HG03097 (cell line): ENCODE results near the gene IMP4.

ENCODE experiments used
- ATAC-seq: cut with Tn5 transposase; IDR thresholded peaks from one replicate; pipeline ENCODE4 v1.9.1; 2021; ENCODE audit not compliant: unreplicated experiment, low FRiP score

Gene IMP4

DNA sequence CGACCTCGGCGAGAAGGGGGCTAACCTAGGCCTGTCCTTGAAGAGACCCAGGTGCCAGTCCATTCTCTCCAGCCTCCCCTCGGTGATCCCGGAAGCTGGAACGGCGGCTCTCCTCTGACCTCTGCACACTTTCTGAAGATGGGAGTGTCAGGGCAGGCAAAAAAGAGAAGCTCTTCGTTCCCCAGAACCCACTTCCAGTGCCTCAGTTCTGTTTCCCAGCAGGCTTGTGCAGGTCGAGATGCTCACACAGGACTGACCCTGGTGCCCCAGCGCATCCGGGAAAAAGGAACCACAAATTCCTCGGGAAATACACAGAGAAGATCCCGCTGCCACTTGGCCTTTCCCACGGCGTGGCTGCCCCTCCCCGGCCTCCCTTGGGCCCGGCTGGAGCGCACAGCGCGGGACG is 12.5 kb downstream of the IMP4 start:
- ATAC-seq = no peak

DNA sequence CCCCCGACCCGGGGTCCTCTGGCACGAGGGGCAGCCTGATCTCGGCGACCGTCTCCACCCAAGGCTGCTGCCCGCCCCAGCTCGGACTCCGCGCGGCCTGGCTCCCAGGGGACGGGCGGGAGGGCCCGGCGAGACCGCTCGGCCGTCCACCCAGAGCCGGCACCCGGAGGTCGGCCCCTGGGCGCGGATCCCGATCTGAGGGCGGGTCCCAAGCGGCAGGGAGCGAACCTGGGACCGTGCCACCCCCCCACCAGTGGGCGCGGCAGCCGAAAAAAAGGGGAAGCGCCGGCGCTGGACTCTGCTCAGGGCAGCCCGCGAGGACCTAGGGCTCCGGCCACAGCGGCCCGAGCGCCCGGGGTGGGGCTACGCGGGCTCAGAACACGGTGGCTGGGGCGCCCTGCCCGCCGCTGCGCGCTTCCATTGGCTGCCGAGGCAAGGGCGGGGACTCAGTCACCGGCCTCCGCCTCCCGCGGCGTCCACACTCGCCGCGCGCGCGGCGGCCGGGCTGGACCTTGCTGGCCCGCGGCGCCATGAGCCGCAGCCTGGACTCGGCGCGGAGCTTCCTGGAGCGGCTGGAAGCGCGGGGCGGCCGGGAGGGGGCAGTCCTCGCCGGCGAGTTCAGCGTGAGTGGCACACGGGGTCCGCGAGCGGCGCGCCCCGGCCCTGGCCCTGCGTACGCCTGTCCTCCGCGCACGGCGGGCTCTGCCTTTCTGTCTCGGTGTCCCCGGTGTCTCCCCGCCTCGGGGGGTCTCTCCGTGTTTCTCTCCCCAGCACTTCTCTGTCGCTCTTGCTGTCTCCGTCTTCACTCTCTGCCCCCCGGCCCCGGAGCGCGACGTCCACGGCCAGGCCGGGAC is 13.1 kb downstream of the IMP4 start, which contains the start of gene PTPN18:
TSS of gene PTPN18 (plus strand) at position 479 of the 854 bp plus-strand sequence. CDS start at position 531, 52 bp downstream.
- ATAC-seq = peak; percentile 76

DNA sequence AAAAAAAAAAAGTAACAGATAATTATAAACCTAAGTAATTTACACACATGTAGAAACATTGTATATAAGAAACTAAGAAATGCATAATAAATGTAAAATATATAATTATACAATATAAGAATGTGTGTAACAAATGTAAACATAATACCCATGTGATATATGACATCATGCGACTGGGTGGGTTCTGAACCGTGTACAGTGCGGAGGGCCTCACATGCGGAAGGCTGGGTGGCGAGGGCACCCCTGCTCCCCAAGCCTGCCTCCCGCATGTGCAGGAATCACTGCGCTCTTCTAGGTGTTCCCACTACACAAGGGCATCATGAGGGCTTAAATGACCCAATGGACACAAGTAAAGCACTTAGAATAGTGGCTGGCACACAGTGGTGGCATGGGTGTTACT is 15.2 kb downstream of the IMP4 start:
- ATAC-seq = no peak

DNA sequence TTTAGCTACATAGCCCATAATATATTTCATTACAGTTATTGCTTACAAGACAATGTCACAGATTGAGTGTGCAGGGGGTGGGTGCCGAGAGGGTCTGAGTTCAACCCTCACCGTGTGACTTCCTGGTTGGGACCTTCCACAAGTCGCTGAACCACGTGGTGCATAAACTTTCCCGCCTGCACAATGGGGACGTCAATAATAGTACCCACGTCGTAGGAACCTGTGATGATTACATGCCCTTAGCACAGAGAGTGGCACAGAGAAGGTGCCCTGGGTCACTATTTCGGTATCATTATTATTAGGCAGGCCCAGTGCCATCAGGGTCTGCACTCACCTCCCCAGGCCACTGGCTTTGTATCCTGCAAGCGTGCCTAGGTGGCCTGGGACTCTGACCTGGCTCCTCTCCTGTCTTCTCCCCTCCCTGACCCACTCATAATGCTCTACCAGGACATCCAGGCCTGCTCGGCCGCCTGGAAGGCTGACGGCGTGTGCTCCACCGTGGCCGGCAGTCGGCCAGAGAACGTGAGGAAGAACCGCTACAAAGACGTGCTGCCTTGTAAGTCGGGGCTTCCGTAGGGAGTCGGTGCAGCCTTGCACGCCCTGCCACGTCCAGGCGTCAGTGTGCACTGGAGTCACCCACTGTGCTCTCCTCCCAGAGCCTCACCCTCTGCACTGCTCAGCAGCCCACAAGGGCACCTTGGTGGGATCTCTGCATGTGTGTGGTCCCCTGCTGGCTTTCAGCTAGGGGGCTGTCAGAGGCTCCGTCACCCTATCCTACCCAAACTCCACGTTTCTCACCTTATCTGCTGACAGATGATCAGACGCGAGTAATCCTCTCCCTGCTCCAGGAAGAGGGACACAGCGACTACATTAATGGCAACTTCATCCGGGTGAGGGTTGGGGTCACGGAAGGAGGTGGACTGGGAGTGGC is 16.0 kb downstream of the IMP4 start:
- ATAC-seq = no peak

DNA sequence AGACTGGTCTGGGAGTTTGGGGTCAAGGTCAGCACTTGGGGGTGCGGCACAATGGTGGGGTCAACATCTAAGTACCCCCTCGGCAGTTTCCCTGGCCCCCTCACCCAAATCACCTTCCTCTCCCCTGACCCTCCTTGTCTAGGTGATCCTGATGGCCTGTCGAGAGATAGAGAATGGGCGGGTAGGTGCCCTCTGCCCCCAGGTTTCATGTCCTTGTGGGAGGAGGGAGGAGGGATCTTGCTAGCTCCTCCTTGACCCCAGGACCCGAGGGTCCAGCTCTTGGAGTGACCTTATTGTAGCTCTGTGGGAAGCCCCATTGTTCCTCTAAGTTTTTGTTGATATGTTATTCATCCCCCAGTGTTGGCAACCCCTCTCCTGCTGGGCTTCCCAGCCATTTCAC is 16.8 kb downstream of the IMP4 start:
- no peak for ATAC-seq

DNA sequence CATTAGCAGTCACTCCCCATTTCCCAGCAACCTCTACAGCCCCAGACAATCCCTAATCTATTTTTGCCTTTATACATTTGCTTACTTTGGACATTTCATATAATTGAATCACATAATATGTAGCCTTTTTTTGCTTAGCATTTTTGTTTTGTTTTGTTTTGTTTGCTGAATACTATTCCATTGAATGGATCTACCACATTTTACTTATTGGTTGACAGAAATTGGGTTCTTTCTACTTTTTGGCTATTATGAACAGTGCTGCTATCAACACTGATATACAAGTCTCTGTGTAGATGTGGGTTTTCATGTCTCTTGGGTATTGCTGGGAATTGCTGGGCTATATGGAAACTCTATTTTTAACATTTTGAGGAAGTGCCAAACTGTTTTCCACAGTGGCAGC is 20.8 kb downstream of the IMP4 start:
- no peak for ATAC-seq

DNA sequence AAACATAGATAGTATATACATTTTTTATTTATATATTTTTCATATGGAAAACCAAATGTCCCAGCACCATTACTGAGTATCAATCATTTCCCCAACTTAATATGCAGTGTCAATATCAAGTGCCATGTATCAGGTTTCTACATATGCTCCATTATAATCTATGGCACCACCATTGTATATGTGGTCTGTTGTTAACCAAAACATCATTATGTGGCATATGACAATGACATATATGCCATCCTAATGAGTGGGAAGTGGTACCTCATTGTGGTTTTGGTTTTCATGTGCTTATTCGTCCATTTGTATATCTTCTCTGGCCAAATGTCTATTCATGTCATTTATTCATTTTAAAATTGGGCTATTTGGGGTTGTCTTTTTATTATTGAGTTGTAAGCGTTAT is 22.4 kb downstream of the IMP4 start:
- no peak for ATAC-seq

DNA sequence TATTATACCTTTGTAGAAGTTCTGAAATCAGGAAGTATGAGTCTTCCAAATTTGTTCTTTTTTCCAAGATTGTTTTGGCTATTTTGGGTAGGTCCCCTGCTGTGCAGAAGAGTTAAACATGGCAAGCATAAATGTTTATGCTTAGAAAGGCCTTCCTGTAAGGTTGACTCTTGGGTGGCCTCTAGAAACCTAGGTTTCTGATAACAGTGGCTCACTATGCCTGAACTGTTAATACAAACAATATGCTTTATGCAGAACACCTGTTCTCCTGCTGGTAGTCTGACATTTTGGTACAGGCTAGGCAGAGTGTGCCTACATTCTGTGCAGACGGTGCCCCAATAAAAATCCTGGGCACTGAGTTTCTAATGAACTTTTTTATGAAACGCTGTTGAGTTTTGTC is 23.3 kb downstream of the IMP4 start:
- no peak for ATAC-seq

DNA sequence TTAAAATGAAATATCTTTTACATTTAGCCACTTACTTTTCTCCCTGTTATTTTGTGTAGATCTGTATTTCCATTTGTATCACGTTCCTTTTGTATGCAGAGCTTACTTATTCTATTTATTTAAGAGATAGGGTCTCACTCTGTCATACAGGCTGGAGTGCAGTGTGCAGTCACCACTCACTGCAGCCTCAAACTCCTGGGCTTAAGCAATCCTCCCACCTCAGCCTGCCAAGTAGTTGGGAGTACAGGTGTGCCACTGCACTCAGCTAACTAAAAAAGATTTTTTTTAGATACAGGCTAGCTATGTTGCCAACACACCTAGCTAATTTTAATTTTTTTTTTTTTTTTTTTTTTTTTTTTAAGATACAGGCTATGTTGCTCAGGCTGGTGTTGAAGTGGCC is 24.0 kb downstream of the IMP4 start:
- ATAC-seq = no peak

DNA sequence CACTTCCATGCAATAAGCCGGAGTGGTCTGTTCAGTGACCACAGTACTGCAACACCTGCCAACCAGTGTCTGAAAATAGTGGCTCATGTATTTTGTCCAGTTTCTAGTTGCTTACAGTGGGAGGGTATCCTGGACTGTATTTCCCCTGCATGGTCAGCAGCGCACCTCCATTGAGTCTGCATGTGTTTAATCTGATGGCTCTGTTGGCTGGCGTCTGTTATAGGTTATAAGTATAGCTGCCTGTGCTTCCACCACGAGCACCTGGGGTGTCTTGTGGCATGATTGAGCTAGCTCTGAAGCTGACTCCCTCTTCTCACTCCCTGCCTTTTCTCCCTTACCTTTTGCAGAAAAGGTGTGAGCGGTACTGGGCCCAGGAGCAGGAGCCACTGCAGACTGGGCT is 26.1 kb downstream of the IMP4 start:
- ATAC-seq = no peak

DNA sequence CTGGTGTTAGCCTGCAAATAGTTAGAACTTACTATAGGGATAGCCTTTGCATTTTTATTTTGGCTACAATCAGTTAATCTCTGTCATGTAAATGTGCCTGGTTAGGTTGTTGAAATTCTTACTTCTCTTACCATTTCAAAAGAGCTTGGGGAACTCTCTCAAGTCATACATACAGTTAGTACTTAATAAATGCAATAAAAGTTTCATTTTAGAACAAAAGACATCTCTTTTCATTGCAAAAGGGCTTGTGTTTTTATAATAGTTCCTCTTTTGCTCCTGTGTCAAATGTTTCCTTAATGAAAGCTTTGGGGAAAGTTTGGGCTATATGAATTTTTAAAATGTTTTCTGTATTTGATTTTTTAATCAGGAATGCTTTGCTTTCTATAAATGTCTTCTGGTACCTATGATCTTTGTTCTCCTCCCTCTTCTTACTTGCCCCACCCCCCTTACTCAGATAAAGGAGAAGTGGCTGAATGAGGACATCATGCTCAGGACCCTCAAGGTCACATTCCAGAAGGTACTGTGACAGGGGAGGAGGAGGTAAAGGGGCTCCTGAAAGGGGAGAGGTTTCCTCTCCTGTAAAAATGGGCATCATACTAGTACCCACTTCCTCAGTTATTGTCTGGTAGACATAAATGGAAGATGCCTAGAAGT is 26.7 kb downstream of the IMP4 start:
- no peak for ATAC-seq

DNA sequence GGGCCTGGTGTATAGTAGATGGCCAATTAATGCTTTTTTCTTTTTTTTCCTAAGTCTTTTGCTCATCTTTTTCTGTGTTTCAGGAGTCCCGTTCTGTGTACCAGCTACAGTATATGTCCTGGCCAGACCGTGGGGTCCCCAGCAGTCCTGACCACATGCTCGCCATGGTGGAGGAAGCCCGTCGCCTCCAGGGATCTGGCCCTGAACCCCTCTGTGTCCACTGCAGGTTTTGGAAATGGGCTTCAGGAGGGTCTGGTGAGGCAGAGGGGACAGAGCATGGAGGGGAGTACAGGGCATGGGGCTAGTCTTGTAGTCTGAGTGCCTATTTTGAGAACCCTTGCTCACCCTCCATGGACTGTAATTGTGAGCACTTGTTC is 27.3 kb downstream of the IMP4 start:
- ATAC-seq = no peak

DNA sequence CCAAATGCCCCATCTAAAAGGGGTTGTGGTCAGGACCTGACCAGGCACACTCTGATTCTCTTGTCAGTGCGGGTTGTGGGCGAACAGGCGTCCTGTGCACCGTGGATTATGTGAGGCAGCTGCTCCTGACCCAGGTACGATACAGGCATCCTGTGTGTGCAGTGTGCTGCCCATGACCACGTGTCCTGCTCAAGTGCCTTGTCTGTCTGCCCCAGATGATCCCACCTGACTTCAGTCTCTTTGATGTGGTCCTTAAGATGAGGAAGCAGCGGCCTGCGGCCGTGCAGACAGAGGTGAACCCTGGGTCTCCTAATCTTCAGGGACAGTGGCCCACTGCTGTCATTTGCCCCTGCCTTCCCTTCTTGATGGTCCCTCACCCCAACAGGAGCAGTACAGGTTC is 27.8 kb downstream of the IMP4 start:
- ATAC-seq = no peak

DNA sequence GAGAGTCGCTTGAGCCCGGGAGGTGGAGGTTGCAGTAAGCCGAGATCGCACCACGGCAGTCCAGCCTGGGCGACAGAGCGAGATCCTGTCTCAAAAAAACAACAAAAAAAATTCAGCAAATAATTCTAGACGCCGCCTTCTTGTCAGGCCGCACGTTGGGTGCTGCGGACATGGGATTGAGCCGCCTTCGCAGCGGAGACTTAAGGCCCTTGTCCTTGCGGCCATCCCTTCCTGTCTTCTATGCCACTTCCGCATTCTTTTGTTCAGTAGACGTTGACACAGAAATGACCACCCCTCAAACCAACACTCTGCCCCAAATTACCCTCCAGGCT is 29.0 kb downstream of the IMP4 start:
- no peak for ATAC-seq

DNA sequence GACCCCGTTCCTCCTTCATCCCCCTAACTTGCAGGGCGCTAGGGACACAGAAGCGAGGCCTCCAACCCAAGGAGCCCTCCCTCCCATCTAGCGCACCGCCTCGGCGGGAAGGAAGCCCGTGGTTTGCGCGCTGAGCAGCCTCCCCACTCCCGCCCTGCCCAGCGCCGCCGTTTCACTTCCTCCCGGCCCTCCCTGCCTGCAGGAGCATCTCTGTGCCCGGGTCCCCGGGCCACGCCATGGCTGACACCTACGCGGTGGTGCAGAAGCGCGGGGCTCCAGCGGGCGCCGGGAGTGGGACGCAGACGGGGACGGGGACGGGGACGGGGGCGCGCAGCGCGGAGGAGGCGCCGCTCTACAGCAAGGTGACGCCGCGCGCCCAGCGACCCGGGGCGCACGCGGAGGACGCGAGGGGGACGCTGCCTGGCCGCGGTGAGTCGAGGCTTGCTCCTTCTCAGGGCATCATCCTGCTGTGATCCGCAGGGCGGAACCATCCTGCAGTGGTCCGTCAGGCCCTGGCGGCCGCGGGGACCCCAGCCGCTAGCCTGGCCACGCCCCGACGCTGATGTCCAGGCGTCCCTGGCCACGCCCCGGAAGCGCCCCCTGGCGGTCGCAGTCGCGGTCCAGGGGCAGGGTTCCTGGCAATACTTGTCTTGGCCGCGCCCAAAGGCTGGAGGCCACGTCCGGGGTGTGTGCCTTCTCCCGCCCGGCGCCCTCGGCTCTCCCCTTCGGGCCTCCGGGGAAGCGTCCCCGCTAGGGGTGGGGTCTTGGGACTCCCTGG is 29.5 kb downstream of the IMP4 start:
- ATAC-seq = peak; percentile 69

DNA sequence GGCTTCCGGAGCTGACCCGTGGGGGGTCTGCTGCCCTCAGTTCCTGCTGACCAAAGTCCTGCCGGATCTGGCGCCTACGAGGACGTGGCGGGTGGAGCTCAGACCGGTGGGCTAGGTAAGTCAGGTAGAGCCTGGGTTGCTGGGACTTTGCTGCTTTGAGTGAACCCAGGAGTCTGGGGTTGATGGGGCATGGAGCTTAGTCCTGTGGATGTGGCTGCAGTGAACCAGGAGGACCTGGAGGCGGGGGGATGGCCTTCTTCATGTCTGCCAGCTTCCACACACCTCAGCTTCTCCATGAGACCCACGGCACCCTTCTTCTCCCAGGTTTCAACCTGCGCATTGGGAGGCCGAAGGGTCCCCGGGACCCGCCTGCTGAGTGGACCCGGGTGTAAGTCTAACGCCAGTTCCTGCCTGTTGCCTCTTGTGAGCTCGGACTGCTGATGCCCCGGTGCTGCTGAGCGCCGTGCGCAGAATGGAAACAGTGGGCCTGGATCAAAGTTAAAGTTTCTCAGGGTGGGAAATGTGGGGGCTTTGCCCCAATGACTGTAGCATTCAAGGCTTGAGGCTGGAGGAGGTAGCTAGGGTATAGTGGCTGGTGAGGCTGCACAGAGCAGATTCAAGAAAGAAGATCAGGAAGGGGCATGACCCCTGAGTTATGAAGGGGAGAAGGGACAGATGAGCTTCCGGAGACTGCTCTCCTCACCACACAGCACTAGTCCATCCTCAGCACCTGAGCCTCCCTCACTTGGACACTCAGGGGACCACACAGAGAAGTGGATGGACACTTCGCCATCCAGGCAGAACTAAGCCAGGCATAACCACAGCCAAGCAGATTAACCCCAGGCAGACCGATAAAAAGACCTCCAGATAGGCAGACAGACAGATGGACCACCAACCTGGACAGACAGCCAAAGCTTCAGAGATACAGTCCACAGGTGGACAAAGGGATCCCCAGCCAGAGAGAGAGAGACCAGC is 30.4 kb downstream of the IMP4 start:
- ATAC-seq = no peak

DNA sequence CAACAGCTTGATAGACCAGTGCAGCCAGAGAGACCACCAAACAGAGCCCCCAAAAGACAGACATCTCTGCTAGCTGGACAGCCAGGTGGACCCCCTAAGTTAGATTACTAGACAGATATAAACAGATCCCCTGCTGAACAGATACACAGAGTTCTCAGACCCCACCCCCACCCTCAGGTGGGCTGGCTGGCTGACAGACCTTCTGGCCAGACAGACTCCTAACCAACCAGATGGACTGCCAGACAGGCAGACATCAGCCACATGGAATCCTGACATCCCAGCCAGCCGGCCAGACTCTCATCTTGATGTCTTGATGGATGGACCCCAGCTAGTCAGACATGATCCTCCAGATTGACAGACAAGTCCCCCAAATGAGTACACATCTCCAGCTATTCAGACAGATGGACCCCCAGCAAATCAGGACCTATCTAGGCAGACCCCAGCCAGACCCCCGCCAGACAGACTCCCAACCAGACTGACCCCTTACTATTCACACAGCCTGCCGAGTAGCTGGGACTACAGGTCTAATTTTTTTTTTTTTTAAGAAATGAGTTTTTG is 31.2 kb downstream of the IMP4 start:
- ATAC-seq = no peak

DNA sequence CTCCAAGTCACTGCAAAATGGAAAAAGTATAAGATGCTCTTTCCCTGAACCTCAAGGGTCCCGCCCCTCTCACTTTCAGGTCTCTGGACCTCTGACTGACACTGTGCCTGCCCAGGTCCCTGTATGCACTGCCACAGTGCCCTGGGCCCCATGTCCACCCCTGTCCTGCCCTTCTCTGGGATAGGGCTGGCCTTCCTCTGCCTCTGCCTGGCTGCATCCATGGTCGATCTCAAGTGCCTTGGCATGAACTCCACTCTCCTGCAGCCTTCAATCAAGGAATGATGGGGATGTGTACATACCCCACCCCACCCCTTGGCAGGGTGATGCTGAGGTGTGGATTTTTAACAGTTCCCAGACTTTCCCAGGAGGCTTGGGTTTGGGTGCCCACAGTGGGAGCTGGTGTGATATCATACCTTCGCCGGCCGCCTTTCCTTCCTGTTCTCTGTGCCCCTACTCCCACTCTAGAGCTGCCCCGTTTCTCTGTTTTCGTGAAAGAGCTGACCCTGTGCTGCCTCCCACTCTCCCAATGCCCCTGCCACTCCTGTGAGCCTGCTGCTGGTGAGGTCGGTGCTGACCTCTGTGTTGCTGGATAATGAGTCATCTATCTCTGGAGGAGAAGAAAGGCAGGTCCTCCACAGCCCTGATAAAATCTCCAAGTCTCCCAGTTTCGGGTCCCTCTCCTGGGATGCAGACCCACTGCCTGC is 32.0 kb downstream of the IMP4 start:
- no peak for ATAC-seq
